OCI-LY3 (cell line): ENCODE results near the gene STX2.

Experiments
- H2AFZ ChIP-seq: fragments of 200-600, 300-600 bp; shearing (Covaris generic); 2 replicates; pipeline ENCODE4 v1.6.0; 2014; ENCODE audit warnings: antibody characterized with exemption, low read depth, low read length
- H3K27ac ChIP-seq: fragments of 200-600, 300-600 bp; sonication (generic); 2 replicates; pipeline ENCODE4 v1.5.1; 2014; ENCODE audit warnings: mild to moderate bottlenecking, low read length, moderate library complexity, mixed read lengths
- H3K27me3 ChIP-seq: fragments of 200-600, 300-600 bp; sonication (generic); 2 replicates; pipeline ENCODE4 v1.6.1; 2014; ENCODE audit warnings: low read depth, low read length, mixed read lengths
- H3K36me3 ChIP-seq: fragments of 200-600, 300-600 bp; sonication (generic); replicated peaks from 2 replicates; pipeline ENCODE3; 2014; ENCODE audit warnings: low read depth, low read length, mixed read lengths
- H3K4me1 ChIP-seq: fragments of 300-600, 200-600 bp; sonication (generic); 2 replicates; pipeline ENCODE4 v1.6.1; 2014; ENCODE audit warnings: low read length, mixed read lengths
- H3K4me2 ChIP-seq: fragments of 200-600, 300-600 bp; sonication (generic); 2 replicates; pipeline ENCODE4 v1.6.1; 2014; ENCODE audit warnings: low read length, mixed read lengths
- H3K4me3 ChIP-seq: fragments of 300-600, 200-600 bp; sonication (generic); 2 replicates; pipeline ENCODE4 v1.5.1; 2014; ENCODE audit warnings: antibody characterized with exemption, mild to moderate bottlenecking, low read length, moderate library complexity
- H3K79me2 ChIP-seq: fragments of 300-600, 200-600 bp; shearing (Covaris generic); 2 replicates; pipeline ENCODE4 v1.6.1; 2014; ENCODE audit warnings: mild to moderate bottlenecking, low read length, mixed read lengths
- H3K9ac ChIP-seq: fragments of 300-600, 200-600 bp; shearing (Covaris generic); 2 replicates; pipeline ENCODE4 v1.6.0; 2014; ENCODE audit warnings: mild to moderate bottlenecking, low read length, moderate library complexity
- H3K9me3 ChIP-seq: fragments of 200-600, 300-600 bp; shearing (Covaris generic); 2 replicates; pipeline ENCODE4 v1.6.1; 2014; ENCODE audit warnings: low read length, mixed read lengths; ENCODE audit not compliant: insufficient read depth
- H4K20me1 ChIP-seq: fragments of 200-600, 300-600 bp; sonication (generic); 2 replicates; pipeline ENCODE4 v1.6.1; 2016; ENCODE audit warnings: low read length, mixed read lengths; ENCODE audit not compliant: insufficient read depth
- EZH2phosphoT487 ChIP-seq: fragments of 200-600 bp; shearing (Covaris generic); IDR thresholded peaks from 2 replicates; pipeline ENCODE4 v1.6.1; 2018; ENCODE audit warnings: antibody characterized with exemption, mixed run types, low read depth
- TF ChIP-seq, protein P1 (sequence below): fragments of 200-600, 300-600 bp; sonication (generic); IDR thresholded peaks from 2 replicates; pipeline ENCODE4 v1.5.1; 2014; ENCODE audit warnings: antibody characterized with exemption, low read length, low read depth

Gene STX2

DNA sequence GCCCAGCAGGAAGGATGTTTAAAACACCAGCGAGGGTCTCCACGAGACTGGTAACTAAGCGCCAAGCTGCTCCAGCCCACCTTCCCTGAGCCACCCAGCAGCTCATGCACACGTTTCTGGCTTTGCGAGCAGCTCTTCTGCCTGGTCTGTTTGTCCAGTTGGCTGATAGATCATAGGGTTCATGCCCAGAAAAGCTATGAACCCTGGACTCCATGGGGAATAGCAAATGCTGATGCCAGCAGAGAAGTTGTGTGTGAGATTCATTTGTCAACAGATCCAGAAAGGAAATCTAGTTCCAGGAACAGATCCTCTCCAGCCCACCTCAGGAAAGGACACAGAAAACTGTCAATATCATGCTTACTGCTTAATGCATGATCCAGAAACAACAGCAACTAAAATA is 94.8 kb downstream of the STX2 start:
- no peaks in the 10 kb centered on the region for H3K9me3 ChIP-seq
- H3K27me3 ChIP-seq, result no peaks in the 10 kb centered on the region
- no peaks in the 10 kb centered on the region for H4K20me1 ChIP-seq
- no peak for TF ChIP-seq EZH2phosphoT487
- TF ChIP-seq, protein P1, sequence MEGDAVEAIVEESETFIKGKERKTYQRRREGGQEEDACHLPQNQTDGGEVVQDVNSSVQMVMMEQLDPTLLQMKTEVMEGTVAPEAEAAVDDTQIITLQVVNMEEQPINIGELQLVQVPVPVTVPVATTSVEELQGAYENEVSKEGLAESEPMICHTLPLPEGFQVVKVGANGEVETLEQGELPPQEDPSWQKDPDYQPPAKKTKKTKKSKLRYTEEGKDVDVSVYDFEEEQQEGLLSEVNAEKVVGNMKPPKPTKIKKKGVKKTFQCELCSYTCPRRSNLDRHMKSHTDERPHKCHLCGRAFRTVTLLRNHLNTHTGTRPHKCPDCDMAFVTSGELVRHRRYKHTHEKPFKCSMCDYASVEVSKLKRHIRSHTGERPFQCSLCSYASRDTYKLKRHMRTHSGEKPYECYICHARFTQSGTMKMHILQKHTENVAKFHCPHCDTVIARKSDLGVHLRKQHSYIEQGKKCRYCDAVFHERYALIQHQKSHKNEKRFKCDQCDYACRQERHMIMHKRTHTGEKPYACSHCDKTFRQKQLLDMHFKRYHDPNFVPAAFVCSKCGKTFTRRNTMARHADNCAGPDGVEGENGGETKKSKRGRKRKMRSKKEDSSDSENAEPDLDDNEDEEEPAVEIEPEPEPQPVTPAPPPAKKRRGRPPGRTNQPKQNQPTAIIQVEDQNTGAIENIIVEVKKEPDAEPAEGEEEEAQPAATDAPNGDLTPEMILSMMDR, result no peak
- no peaks in the 10 kb centered on the region for H3K79me2 ChIP-seq
- H3K4me1 ChIP-seq, result no peaks in the 10 kb centered on the region
- no peak overlapping the region for H2AFZ ChIP-seq
- no peak overlapping the region for H3K27ac ChIP-seq
- no peaks in the 10 kb centered on the region for H3K36me3 ChIP-seq
- no peak overlapping the region for H3K4me3 ChIP-seq
- no peak overlapping the region for H3K9ac ChIP-seq
- H3K4me2 ChIP-seq, result no peak overlapping the region

DNA sequence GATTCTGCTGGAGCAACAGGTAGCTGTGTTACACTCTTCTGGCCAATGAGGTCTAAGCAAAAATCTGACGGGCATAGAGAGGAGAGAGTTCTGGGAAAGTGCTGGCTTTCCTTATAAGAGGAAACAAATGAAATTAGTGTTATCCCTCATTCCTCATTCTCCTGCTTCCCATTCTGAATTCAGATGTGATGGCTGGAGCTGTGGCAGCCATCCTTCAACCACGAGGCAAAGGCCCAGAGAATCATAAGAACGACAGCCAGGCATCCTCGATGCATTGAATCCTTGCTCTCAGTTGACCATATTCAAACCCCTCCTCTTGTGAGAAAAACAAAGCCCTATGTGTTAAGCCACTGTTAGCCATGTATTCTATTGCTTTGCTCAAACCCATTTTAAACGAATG is 95.4 kb downstream of the STX2 start:
- Histone ChIP-seq H3K4me1 (no peaks in the 10 kb centered on the region), H3K27ac (no peak overlapping the region), H3K4me2 (no peak overlapping the region), H3K4me3 (no peak overlapping the region), H3K79me2 (no peaks in the 10 kb centered on the region), H4K20me1 (no peaks in the 10 kb centered on the region), H3K9me3 (no peaks in the 10 kb centered on the region), H3K36me3 (no peaks in the 10 kb centered on the region), H2AFZ (no peak overlapping the region), H3K9ac (no peak overlapping the region), H3K27me3 (no peaks in the 10 kb centered on the region)
- TF ChIP-seq EZH2phosphoT487, result no peak
- TF ChIP-seq, protein P1, result no peak

DNA sequence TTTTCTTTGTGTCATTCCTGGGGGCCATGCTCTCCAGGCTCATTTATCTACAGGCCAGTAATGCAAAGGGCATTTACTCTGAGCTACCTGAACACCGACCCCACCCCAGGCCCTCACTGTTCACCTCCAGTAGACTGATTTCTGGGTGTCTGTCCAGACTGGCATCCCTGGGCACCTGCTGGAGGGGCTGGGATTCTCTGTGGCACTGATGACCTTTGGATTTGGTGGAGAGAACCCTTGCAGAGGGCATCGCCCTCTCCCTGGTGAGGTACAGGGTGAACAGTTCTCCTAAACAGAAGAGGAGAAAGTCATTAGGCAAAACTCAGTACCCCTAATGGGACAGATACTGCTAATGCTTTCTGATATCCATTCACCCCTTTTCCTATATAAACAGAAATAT is 95.9 kb downstream of the STX2 start:
- Histone ChIP-seq H3K4me3 (no peak overlapping the region), H3K4me2 (no peak overlapping the region), H3K27me3 (no peaks in the 10 kb centered on the region), H3K4me1 (no peaks in the 10 kb centered on the region), H4K20me1 (no peaks in the 10 kb centered on the region), H3K79me2 (no peaks in the 10 kb centered on the region), H3K9me3 (no peaks in the 10 kb centered on the region), H3K9ac (no peak overlapping the region), H3K27ac (no peak overlapping the region), H2AFZ (no peak overlapping the region), H3K36me3 (no peaks in the 10 kb centered on the region)
- TF ChIP-seq, protein P1, result no peak
- TF ChIP-seq EZH2phosphoT487, result no peak

DNA sequence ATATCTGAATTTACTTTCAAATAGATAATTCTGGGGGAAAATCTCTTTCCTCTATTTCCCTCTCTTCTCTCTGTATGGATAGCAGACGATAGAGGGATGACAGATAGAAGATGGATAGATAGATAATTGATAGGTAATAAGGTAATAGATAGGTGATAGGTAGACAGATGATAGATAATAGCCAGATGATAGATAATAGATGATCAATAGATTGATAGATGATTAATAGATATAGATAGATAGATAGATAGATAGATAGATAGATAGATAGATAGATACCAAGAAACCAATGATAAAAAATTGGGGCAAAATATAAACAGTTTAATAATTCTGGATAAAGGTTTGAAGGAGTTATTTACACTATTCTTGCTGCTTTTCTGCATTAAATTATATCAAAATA is 96.3 kb downstream of the STX2 start:
- no peak for TF ChIP-seq EZH2phosphoT487
- TF ChIP-seq, protein P1, result no peak
- no peaks in the 10 kb centered on the region for H3K9me3 ChIP-seq
- no peaks in the 10 kb centered on the region for H4K20me1 ChIP-seq

More for the DNA sequence above, 96.3 kb downstream of the STX2 start:
- Histone ChIP-seq H3K4me2 (no peak overlapping the region), H3K79me2 (no peaks in the 10 kb centered on the region), H3K4me3 (no peak overlapping the region), H3K36me3 (no peaks in the 10 kb centered on the region), H3K27me3 (no peaks in the 10 kb centered on the region), H3K27ac (no peak overlapping the region), H3K9ac (no peak overlapping the region), H3K4me1 (no peaks in the 10 kb centered on the region), H2AFZ (no peak overlapping the region)
